NAMALWA (cell line): ENCODE data around the gene MICAL2.

Experiments
- DNase-seq: peaks from one replicate; pipeline ENCODE4 v3.0.0-alpha.2; 2015; ENCODE audit warnings: low spot score

The MICAL2 gene

DNA sequence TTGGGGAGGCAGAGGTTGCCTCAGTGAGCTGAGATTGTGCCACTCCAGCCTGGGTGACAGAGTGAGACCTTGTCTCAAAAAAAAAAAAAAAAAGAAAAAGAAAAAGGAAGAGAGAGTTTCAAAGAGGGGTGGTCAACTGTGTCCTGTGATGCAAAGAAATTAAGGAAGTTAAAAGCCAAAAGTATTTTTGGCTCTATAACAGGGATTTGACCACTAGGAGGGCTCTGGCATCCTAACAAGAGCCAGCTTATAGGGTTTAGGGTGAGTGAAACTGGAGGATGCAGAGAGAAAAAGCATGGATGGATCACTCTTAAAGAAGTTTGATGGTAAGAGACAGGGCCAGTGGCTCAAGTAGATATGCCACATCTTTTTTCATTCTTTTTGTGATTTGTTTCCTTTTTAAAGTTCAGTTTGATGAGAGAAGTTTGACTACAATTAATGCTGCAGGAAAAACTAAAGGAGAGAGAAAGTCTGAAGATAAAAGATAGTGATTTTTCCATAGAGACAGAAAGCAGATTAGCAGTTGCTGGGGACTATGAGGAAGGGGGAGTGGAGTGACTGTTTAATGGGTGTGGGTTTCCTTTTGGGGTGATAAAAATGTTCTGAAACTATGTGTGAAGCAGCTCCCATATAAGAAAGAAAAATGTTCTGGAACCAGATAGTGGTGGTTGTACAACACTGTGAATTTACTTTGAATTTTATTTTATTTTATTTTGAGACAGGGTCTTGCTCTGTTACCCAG lies 11.1 kb upstream of the MICAL2 start:
- DNase-seq = no peak

DNA sequence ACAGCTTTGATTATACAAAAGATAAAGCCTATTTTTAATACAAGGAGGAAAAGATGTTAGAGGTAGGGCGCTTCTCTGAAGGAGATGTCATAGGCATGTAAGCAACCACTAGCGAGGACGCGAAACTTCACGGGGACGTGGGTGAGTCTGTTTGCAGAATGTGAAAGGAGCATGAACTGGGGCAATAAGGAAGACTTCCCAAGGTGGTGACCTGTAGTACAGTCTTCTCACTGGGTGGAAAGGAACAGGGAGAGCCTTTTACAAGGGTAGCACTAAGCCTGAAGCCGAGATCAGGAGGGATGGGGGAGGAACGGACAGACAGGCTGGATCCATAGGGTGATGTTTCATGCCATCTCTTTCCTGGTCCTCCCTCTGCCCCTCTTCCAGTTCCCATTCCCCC lies 10.0 kb upstream of the MICAL2 start:
- no peak for DNase-seq

DNA sequence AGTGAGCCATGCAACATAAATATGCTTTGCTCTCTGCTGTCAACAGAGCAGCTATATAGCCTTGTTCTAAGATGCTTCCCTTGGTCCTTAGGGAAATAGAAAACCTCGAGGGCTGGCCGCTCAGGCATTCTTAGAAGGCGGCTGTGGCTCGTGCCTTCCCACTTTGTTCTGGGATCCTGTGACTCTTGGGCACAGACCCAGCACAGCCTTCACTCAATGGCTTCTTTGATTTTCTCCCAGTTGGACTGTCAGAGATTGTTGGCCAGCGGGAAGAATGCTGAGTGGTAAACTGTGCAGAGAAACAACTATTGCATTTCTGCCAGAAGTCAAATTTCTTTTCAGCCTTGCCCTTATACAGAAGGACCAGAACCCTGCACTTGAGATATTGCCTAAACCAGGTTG lies 9.5 kb upstream of the MICAL2 start:
- DNase-seq = no peak

DNA sequence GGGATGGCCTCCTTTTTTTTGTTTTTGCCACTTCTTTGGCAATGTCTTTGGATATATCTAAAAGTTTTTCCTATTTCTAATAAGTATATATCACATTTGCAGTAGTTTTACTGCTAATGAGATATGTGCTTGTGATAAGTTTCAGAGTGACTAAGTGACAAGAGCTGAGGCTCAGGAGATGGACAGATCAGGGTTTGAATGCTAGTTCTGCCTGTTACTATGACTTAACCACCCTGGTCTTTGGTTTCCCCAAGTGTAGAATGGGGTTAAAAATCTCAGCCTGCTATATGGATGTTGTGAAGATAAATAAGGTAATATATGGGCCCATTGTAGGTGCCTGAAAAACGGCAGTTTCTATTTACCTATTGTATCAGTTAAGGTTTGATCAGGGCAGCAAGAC lies 9.1 kb upstream of the MICAL2 start:
- DNase-seq = no peak

DNA sequence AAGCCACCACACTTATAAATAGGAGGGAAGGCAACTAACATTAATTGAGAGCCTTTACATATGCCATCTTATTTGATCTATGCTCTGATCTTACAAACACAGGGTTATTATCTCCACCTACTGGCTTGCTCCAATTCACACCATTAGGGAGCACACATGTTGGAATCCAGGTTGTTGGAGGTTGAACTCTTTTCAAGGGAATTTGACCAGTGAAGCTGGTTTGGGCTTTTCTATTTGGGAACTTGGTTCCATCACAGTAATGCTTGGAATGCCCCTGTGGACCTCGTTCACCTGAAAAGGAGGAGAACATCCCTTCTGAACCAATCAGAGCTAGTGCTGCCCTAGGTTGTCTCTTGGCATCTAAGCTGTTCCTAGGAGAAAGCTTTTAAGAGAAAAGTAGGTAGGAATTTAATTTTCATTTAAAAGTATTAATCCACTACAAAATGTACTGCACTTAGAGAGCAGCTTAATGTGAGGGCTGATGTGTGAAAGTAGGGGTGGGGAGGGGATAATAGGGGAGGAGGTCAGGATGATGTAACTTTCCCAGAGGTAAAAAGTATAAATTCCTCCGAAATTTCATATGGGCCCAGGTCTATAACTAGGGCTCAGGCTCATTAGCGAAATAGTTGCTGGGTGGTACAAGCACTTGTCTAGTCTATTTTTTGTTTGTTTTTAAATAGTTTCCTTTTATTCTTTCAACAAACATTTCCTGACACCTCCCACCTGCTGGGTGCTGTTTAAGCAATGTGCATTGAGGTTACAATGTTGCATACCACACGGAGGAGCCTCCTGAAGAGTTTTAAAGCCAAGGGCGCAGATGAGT lies 7.6 kb upstream of the MICAL2 start:
- DNase-seq = no peak

DNA sequence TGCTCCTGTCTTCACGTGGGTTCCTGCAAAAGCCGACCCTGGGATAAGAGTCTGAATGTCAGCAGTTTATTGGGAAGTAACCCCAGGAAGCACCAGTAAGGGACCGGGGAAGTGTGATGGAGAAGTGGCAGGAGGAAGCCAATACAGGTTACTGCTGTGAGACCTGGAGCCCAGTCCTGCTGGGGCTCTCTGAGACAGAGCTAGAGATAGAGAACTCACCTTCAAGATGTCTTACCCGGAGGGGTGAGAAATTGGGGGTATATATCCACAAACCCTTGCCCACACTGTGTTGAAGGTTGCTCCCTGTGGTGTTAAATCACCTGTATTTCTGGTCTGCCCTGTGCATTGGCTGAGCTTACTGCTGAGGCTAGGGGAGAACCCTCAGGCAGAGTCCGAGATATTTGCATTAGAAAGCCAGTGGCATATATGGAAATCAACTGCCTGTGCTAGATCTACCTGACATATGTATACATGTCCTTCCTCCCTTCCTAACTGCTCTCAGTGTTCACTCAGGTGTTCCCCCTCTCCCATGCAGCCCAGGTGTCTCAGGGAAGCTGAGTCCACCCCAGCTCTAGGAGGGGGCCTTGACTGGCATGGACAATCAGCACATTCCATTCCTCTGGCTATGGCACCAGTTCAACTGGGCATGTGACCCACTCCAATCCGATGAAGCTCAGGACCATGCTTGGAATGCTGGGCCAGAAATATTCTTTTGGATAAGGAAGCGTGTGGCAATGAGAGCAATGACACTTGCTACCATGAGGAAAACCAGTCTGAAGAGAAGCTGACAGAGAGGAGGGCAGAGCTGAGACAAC lies 6.8 kb upstream of the MICAL2 start:
- DNase-seq = no peak

DNA sequence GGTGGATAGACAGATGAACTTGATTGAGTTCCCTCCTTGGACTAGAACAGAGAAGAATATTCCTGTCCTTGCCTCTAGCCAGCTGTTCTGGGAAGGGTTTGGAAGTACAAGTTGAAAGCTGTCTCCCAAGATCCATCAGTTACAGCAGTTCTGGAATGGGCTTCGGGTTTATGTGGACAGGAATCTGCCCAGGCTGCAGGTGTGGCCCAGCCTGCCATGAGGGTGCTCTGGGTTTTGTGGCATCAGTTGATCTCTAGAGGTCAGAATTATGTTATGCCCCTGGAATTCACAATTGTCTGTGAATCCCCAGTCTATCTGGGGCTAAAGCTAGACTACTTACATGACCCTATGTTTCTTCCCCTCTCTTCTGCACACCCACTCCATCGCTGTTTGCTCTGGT lies 4.9 kb upstream of the MICAL2 start:
- no peak for DNase-seq

DNA sequence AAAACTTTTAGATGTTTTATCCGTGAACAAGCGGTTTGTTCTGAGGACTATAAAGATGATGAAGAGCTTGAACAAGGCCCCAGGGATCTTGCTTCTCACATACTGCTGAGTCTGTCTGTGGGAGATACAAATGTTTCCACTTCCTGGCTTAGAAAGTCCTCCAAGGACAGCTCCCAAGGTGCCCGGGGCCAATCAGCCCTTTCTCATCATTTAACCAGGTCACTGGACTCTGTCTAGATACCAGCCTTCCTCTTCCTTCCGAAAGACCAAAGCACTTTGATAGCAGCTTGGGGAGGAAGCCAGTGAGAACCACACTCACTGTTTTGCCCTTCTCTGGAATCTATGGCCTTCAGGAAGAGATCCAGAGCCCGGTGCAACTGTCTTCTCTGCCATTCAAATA lies 4.3 kb upstream of the MICAL2 start:
- no peak for DNase-seq

DNA sequence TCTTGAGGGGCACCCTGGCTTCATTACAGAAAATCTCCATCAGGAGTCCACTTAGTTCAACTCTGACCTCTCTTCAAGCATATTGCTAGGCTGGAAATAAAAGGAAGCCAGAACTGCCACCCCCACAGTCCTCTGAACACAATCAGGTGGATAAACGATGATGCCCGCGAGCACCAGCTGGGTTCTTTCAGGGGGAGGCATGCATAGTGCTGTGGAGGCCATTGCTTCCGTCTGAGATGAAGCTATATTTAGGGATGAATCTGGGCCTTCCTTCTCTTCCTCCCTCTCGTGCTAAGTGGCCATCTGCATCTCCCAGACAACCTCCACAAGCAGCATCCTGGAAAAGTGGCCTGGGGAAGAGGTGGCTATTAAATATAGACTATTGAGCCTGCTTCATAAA lies 3.9 kb upstream of the MICAL2 start:
- no peak for DNase-seq

DNA sequence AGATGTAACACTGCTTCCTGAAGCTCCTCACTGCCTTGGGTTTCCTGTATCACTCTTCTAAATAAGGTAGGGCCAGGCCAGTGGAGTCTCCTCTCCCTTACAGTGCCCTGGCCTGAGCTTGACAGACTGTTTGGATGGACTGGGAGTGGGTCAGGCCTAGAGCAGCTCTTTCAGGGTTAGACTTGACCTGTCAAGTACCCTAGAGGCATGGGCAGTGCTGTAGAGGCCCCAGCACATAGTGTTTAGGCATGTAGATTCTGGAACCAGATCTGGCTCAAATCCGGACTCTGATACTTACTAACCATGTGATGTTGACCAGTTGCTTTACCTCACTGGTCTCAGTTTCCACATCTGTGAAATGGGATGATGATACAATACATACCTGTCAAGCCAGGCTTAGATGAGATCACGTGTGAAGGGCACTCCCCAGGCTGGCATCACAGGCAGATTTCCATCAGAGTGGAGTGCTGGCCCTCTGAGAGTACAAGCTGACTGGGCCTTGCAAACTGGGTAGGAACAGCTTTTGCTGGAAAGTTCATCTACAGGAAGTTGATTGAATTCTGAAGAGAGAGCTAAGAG lies 1.4 kb upstream of the MICAL2 start:
- no peak for DNase-seq

DNA sequence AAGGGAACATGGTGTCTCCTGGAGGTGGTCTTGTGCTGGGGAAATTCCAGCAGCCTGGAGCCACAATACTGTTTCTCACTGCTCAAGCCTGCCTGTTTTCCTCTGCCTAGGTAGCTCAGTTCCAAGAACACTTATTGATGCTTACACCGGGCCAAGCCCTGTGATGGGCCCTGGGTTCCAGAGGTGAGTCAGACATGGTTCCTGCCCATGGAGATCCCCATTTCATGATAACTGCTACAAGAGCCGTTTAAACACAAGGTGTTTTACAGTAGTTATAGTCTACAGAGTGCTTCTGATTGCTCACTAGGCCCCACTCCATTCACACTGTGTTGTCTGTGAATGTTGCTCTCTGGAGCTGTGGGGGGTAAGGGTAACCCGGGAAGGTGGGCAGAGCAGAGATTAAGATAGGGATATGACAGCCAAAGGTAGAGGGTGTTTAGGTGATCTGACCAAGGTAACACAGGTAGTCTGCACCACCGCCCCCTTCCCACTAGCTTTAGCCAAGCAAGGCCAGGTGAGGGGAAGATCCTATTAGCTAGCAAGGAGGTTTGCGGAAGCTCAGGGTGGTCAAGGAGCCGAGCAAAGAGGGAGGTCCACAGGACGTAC lies 696 bp upstream of the MICAL2 start:
- DNase-seq = no peak

DNA sequence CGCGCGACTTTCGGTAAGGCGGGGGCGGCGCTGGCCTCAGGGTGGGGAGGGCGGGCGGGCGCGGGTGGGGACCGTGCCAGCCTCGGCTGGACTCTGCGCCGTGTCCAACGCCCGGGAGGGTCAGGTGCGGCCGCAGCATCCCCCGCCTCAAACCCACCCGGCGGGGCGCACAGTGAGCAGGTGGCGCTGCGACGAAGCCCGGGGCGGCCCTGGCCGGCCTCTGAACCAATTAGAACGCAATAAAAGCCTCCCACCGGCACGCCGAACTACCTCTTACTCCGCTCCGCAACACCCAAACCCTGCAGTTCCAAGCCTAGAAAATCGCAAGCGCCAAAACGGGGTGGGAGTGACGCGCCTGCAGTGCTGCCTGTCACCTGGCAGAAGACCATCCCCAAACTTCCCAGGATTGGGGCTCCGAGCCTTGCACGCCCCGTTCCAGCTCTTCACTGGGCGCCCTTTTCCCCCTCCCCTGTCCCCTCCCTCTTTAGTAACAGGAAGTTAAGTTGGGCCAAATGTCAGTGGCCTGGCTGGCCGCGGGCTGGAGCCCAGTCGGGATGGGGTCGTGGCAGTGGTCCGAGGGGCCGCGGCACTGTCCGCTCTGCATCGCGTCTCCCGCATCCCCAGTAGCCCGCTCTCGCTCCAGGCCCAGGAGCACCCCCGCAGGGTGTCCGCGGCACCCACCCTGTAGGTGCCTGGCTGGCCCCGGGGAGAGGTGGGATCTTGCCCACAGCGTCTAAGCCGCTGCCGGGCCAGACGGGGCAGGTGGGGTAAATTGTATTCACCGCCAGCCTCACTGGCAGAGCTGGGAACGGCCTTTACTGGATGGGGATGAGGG lies 541 bp downstream of the MICAL2 start:
- DNase-seq = no peak

DNA sequence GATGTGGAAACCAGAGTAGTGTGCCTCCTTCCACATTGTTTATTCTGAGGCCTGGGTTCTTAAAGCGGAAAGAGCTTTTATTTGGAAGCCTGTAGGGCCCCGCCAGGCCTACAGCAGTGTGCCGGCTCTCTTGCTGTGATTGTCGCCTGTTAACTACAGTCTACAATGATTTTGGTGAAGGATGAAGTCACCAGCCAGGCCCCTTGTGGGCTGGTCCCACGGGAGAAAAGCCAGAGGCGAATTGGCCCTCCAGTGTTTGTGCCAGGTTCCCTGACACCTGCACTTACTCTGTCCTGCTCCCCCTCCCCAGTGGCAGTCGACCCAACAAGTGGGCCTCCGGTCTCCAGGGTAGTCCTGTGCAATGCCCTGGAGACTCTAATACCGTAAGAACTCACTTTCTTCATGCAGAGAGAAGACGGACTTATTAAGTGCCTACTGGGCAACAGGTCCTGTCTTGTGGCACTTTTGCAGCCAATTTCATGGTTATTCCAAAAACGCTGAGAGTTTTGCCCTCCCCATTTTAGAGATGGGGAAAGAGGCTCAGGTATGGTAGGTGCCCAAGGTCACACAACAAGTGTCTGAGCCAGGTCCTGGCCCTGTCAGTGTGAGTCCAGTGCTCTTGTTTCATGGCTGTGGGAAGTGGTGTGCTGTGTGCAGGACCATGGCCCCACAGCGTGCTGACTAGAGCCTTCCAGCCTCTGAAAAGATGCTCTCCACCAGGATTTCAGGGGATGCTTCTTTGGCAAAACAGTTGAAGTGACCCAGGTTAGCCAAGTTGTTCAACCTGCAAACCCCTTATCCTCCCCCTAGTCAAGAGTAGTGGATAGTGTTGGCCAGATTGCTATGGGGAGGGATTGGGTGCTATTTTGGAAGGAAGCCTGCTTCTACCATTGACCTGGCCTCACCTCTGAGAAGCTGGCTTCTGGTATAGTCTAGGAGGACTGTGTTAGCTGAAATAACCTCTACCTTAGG lies 1.4 kb downstream of the MICAL2 start:
- DNase-seq = no peak

DNA sequence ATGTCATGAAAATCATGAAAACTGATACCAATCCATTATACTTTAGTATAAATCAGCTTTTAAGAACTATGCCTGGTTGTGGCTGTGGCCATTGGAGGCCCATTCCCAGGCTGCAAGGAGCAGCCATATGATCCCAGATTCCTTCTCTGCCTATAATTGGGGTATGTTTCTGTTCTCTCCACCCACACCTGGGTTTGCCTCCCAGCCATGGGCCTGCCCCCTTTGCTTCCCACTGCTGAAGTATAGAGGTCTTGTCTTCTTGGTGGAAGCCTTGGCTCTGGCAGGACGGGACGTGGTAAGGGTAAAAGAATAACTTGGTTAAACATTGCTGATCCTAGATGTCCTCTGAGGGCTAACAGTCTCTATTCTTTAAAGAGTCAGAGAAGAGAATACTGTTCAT lies 2.4 kb downstream of the MICAL2 start:
- DNase-seq = no peak

DNA sequence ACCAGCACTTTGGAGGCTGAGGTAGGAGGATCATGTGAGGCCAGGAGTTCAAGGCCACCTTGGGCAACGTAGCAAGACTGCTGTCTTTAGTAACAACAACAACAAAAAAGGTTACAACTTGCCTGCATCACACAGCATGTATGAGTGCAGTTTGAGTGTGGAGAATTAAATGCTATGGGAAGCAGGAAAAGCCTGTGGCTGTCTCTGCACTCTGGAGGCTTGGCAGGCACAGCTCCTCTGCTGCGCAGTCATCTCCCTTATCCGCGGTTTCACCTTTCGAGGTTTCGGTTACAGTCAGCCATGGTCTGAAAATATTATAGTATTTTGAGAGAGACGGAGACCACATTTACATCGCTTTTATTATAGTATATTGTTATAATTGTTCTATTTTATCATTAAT lies 2.9 kb downstream of the MICAL2 start:
- no peak for DNase-seq

DNA sequence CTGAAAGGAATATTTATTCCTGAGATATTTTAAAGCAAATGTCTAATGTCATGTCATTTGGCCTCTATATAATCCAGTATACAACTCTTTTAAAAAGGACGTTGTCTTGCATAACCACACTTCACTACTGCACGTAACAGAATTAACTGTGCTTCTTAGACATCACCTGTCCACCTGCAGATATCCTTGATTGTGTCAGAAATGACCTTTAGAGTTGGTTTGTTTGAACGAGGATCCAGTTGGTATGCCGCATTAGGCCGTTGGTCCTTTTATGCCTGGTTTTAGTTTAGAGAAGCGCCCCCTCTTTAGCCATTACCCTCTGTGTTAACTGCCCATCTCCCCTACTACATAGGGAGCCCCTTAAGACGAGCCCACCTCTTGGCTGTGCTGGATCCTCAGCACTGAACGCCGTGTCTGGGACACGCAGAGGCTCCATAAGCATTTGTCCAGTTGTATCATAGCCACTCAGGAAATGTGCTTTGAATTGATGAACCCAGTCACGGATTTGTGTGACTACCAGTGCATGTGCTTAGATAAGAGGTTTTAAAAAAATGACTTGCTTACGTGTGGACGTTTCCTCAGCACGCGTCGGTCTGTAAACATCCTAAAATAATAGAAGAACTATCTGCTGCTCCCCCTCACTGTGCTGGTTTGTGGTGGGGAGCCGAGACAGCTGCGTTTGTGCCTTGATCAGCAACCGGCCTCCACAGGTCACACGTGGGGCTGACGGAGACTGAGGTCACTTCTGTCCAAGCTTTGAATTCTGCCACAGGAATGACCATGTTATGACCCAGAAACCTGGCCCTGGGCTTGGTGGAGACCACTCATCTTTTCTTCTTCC lies 4.0 kb downstream of the MICAL2 start:
- DNase-seq = no peak

DNA sequence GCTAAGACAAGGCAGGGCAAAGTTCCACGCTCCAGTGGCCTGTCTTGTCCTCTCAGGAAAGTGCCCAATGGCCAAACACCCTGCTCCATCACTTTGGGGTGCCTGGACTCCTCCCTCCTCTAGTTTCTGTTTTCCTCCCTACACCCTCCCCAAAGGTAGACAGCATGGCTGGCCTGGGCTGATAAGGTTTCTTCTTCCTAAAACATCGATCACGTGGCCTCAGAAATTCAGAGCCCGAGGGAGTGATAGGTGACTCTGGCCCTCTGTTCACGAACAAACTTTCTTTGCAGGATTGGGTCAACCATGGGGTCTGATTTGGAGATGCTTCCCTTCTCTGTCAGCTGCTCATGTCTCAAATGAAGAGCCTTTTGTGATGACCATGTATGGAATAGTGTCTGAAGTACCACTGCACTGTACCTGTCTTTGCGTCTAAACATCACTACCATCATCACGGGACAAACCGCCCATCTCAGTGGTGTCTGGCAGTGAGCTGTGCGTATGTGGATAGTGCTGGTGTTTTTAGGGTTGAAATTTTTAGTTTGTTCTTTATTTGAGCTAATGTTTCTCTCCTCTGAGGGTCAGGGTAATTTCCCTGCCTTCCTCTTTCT lies 6.1 kb downstream of the MICAL2 start:
- no peak for DNase-seq

DNA sequence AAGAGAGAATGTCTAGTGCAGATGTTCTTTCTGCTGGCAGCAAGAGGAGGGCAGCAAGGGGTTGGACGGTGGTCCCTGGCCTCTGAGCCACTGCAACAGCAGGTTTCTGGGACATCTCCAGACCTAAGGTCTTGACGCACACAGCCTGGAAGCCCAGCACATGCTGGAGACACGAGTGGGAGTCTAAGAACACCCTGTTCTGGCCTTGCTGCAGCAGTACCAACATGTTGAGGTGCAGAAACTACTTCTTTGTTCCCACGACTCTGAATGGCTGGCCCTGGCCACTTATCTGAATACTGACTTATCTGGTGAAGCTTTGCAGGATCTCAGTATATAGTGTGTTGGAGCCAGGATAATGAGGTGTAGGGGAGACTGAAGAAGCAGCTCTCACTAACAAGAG lies 6.8 kb downstream of the MICAL2 start:
- no peak for DNase-seq

DNA sequence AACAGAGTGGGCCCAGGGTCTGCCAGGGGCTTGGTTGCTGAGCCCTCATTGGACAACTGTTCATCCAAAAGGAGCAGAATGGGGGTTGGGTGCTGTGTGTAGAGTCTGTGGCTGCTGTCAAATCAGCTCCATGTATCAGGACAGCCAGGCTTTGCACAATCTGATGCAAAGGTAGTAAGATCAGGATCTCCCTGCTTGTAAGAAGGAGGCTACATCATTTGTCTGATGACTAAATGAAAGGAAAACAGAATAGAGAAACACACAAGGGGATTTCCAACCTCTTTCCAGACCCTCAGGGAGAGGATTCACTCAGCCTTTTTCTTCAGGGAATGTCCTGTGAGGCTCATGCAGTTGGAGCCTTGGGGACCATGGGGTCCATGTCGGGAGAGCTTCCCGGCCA lies 7.2 kb downstream of the MICAL2 start:
- DNase-seq = no peak
